ENCODE measurements around the gene MYBPC3. TPM values are rescaled to one million over a fixed set of nuclear protein-coding genes. Genes with fewer than 3 reads are reported as not detected.

MYBPC3 gene
- total and polyA plus RNA-seq, 4 experiments from 2014 or later: not detected

DNA sequence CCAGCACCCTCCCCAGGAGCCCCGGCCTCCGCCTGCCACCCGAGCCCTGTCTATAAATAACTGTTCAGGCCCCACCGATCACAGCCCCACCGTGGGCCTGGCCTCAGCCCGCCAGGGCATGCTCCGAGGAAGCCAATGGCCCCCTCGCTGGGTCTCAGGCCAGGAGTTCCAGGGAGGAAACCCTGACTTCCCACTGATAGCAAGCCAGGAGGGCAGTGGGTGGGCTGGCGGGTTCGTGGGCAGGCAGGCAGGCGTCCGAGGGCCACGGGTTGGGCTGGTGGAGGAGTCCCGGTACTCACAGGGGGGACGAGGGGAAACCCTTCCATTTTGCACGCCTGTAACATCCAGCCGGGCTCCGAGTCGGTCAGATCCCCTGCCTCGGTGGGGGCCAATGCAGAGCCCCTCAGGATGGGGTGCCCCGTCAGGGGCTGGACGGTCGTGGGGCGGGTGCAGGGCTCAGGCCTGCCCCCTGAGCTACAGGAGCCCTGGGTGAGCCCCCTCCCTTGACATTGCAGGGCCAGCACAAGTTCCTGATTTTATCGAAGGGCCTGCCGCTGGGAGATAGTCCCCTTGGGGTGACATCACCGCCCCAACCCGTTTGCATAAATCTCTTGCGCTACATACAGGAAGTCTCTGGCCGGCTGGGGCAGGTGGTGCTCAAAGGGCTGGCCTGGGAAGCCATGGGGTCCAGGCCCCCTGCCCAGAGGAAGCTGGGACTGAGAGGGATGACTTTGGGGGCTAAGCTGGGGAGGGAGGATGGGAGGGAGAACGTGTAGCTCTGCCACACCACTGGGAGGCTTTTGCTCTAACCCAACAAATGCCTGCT, 25.7 kb upstream of the MYBPC3 start, which contains the start of gene SPI1:
Gene SPI1, minus strand, starts transcription at position 538 of the 826 bp plus-strand sequence. Its CDS starts 194 bp downstream, at position 344.
- POLR2A ChIA-PET (ENCODE audit: partially characterized antibody): interaction anchor here (1.0 to 1.5 kb wide), 3 partner anchors 22 to 31 kb away, joined by 3 to 7 read pairs (median 4); no protein-coding TSS in a partner anchor
- Histone ChIP-seq H3K9me3 (ENCODE audit: control insufficient read depth in 1 of 2, low read length in 2 of 2) (no peaks in the 10 kb centered on the region), H3K27me3 (ENCODE audit: insufficient read depth, low read length) (no peaks in the 10 kb centered on the region), H3K4me1 (ENCODE audit: insufficient read depth, low read length) (peaks cover 7% of the 10 kb centered on the region), H3K4me3 (ENCODE audit: low read length in 2 of 2) (no peak within 1 kb of the TSS), H3K27ac (ENCODE audit: low read depth, low read length) (no peak within 1 kb of the TSS), H3K36me3 (ENCODE audit: insufficient read depth, low read length) (no peaks in the 10 kb centered on the region)
- CTCF ChIA-PET (ENCODE audit: partially characterized antibody): interaction anchor here (0.8 to 0.9 kb wide), 2 partner anchors 21 to 34 kb away, joined by 3 to 4 read pairs; no protein-coding TSS in a partner anchor
- no peak for DNase-seq
- Mint-ChIP-seq H3K4me1 (peaks cover 0 to 5% (median 1%) of the 10 kb centered on the region in 4 donors), H3K36me3 (no peaks in the 10 kb centered on the region), H3K4me3 (no peak within 1 kb of the TSS), H3K27me3 (no peaks in the 10 kb centered on the region), H3K9me3 (no peaks in the 10 kb centered on the region), H3K27ac (peak within 1 kb of the TSS in 1 of 7 donors; percentile 21)
- intact Hi-C loops (cut with micrococcal nuclease): no loop called here

DNA sequence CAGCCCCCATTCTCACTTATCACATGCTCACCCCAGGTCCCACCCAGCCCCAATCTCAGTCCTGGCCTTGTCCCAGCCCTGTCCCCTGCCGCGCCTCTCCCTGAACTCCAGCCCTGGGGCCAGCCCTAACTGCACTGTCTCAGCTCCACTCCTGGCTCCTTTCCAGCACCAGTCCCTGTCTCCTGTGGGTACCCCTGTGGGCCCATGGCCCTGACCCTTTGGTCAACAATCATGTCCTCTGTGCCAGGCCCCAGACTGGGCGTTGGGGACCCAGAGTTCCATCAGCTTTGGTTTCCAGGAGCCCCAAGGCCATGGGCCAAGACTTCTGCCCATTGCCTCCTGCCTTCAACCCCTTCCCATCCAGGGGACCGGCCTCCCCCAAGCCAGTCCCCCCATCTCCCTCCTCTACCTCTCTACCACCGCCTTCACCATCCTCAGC, 25.1 kb upstream of the MYBPC3 start:
- Histone ChIP-seq H3K4me3 (ENCODE audit: low read length in 2 of 2) (no peak overlapping the region), H3K9me3 (ENCODE audit: control insufficient read depth in 1 of 2, low read length in 2 of 2) (no peaks in the 10 kb centered on the region), H3K36me3 (ENCODE audit: insufficient read depth, low read length) (no peaks in the 10 kb centered on the region), H3K4me1 (ENCODE audit: insufficient read depth, low read length) (peaks cover 7% of the 10 kb centered on the region), H3K27me3 (ENCODE audit: insufficient read depth, low read length) (no peaks in the 10 kb centered on the region), H3K27ac (ENCODE audit: low read depth, low read length) (no peak overlapping the region)
- intact Hi-C loops (cut with micrococcal nuclease): no loop called here
- Mint-ChIP-seq H3K27me3 (no peaks in the 10 kb centered on the region), H3K4me3 (no peak overlapping the region), H3K9me3 (no peaks in the 10 kb centered on the region), H3K27ac (no peak overlapping the region), H3K4me1 (peaks cover 0 to 5% (median 1%) of the 10 kb centered on the region in 4 donors), H3K36me3 (no peaks in the 10 kb centered on the region)
- POLR2A ChIA-PET (ENCODE audit: partially characterized antibody): interaction anchor here (1.1 to 1.5 kb wide), 2 partner anchors 30 to 31 kb away, joined by 3 to 4 read pairs; no protein-coding TSS in a partner anchor
- CTCF ChIA-PET (ENCODE audit: partially characterized antibody): interaction anchor here (0.7 kb wide), 1 partner anchor 30 kb away, joined by 3 read pairs; no protein-coding TSS in a partner anchor
- DNase-seq: no peak

DNA sequence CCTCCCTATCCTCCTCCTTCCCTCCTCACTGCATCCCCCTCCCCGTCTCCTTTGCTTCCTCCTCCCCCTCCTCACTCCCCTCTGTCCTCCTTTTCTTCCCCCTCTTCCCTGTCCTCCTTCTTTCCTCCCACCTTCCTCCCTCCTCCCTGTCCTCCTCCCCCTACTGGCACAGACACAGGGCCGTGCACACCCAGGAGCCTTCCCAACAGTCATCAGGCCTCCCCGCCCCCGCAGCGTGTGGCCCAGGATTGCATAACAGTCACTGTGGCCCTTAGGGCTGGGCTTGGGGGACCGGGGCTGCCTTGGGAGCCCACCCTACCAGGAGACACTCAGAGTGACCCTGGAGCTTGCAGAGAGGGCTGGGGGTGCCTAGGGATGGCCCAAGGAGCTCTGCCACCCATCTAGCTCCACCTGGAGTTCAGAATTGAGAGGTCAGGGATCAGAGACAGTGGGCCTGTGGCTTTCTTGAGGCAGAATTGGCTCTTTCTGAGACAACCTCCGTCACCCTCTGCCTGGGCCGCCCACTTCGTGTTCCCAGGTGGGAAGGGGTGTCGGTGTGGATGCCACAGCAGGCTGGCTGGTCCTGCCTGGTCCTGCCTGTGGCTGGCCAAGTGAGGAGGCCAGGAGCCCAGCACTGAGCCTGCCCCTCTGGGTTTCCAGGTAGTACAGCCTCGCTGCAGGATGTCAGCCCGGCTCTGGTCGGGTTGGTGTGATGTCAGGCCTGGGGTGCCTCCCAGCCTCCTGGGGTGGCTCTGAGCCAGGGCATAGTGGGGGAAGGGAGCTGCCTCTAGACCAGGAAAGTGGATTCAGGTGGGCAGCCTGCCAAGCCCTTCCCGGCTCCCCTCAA, 24.2 kb upstream of the MYBPC3 start:
- Histone ChIP-seq H3K4me1 (ENCODE audit: insufficient read depth, low read length) (peaks cover 7% of the 10 kb centered on the region), H3K36me3 (ENCODE audit: insufficient read depth, low read length) (no peaks in the 10 kb centered on the region), H3K9me3 (ENCODE audit: control insufficient read depth in 1 of 2, low read length in 2 of 2) (no peaks in the 10 kb centered on the region), H3K27ac (ENCODE audit: low read depth, low read length) (no peak overlapping the region), H3K4me3 (ENCODE audit: low read length in 2 of 2) (no peak overlapping the region), H3K27me3 (ENCODE audit: insufficient read depth, low read length) (no peaks in the 10 kb centered on the region)
- Mint-ChIP-seq H3K4me1 (peaks cover 0 to 3% (median 0%) of the 10 kb centered on the region in 4 donors), H3K4me3 (no peak overlapping the region), H3K27me3 (no peaks in the 10 kb centered on the region), H3K36me3 (no peaks in the 10 kb centered on the region), H3K27ac (no peak overlapping the region), H3K9me3 (peaks cover 0 to 3% (median 0%) of the 10 kb centered on the region in 8 donors)
- POLR2A ChIA-PET (ENCODE audit: partially characterized antibody): interaction anchor here (1.1 to 1.2 kb wide), 2 partner anchors 32 to 36 kb away, joined by 4 read pairs; no protein-coding TSS in a partner anchor
- CTCF ChIA-PET (ENCODE audit: partially characterized antibody): interaction anchor here (0.7 to 1.1 kb wide), 3 partner anchors 17 to 31 kb away, joined by 3 to 4 read pairs (median 3); no protein-coding TSS in a partner anchor
- no peak for DNase-seq
- intact Hi-C loops (cut with micrococcal nuclease): no loop called here

DNA sequence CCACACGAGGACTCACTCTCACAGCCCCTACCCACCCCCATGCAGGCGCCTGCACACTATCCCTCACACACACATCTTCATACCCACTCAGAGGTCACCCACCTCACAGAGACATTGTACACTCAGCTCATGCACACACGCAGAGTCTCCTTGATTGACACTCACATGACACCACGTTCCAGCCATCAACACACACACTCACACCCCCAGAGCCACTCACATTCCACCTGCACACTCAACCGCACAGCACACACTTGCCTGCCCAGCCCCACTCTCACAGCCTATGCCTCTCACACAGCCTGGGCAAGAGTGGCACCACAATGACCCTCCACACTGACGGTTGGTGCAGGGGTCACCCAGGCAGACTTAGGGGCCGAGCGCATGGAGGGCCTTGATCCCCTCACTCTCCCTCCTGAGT, 23.6 kb upstream of the MYBPC3 start:
- Histone ChIP-seq H3K4me3 (ENCODE audit: low read length in 2 of 2) (no peak overlapping the region), H3K36me3 (ENCODE audit: insufficient read depth, low read length) (no peaks in the 10 kb centered on the region), H3K9me3 (ENCODE audit: control insufficient read depth in 1 of 2, low read length in 2 of 2) (no peaks in the 10 kb centered on the region), H3K4me1 (ENCODE audit: insufficient read depth, low read length) (peaks cover 7% of the 10 kb centered on the region), H3K27ac (ENCODE audit: low read depth, low read length) (no peak overlapping the region), H3K27me3 (ENCODE audit: insufficient read depth, low read length) (no peaks in the 10 kb centered on the region)
- ChIA-PET CTCF (ENCODE audit: partially characterized antibody) (interaction anchor here (0.8 to 1.1 kb wide), 2 partner anchors 17 to 31 kb away, joined by 3 to 4 read pairs; no protein-coding TSS in a partner anchor), POLR2A (ENCODE audit: partially characterized antibody) (interaction anchor here (1.2 kb wide), 1 partner anchor 36 kb away, joined by 4 read pairs; no protein-coding TSS in a partner anchor)
- peaks cover 0 to 3% (median 0%) of the 10 kb centered on the region in 4 donors for H3K4me1 Mint-ChIP-seq
- H3K4me3 Mint-ChIP-seq: no peak overlapping the region
- peak overlapping the region in 2 of 7 donors; percentile 65 to 72 for H3K27ac Mint-ChIP-seq
- no peak for DNase-seq
- H3K9me3 Mint-ChIP-seq: peaks cover 0 to 3% (median 0%) of the 10 kb centered on the region in 8 donors
- intact Hi-C loops (cut with micrococcal nuclease): no loop called here
- H3K36me3 Mint-ChIP-seq: no peaks in the 10 kb centered on the region
- H3K27me3 Mint-ChIP-seq: no peaks in the 10 kb centered on the region

DNA sequence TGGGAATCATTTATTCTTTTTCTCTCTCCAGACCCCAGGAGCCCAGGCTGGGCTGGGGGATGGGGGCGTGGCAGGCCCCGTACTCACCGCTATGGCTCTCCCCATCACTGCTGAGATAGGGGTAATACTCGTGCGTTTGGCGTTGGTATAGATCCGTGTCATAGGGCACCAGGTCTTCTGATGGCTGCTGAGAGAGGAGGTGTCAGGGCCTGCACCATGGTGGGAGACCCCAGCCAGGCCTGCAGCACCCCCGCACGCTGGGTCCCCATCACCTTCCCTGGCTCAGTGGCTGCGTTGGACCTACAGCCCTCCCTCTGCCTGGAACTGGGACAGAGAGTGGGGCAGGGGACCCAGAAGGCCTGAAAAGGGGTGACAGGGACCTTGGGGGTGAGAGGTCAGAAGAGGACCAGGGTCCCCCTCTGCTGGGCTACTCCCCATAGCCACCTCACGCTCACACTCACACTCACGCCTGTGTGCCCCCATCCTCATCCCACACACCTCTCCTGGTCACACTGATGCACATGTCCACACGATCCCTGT, 23.1 kb upstream of the MYBPC3 start:
- Mint-ChIP-seq H3K27me3 (no peaks in the 10 kb centered on the region), H3K27ac (no peak overlapping the region), H3K4me1 (peaks cover 0 to 3% (median 0%) of the 10 kb centered on the region in 4 donors), H3K4me3 (no peak overlapping the region), H3K9me3 (peaks cover 0 to 3% (median 0%) of the 10 kb centered on the region in 8 donors), H3K36me3 (no peaks in the 10 kb centered on the region)
- H3K9me3 ChIP-seq (ENCODE audit: control insufficient read depth in 1 of 2, low read length in 2 of 2): no peaks in the 10 kb centered on the region
- H3K4me3 ChIP-seq (ENCODE audit: low read length in 2 of 2): no peak overlapping the region
- H3K27me3 ChIP-seq (ENCODE audit: insufficient read depth, low read length): no peaks in the 10 kb centered on the region
- ChIA-PET POLR2A (ENCODE audit: partially characterized antibody) (interaction anchor here (1.2 to 4.9 kb wide), 2 partner anchors 34 to 37 kb away, joined by 4 to 75 read pairs; partner anchors contain the start of gene SLC39A13), CTCF (ENCODE audit: partially characterized antibody) (interaction anchor here (4.6 to 5.3 kb wide), 2 partner anchors 25 to 34 kb away, joined by 149 to 257 read pairs; partner anchors contain the start of gene SLC39A13)
- intact Hi-C loops (cut with micrococcal nuclease): loop anchor here (2.0 kb wide), 1 partner anchor 25 kb away; no protein-coding TSS in a partner anchor
- peaks cover 7% of the 10 kb centered on the region for H3K4me1 ChIP-seq (ENCODE audit: insufficient read depth, low read length)
- H3K27ac ChIP-seq (ENCODE audit: low read depth, low read length): no peak overlapping the region
- H3K36me3 ChIP-seq (ENCODE audit: insufficient read depth, low read length): no peaks in the 10 kb centered on the region
- DNase-seq: no peak

DNA sequence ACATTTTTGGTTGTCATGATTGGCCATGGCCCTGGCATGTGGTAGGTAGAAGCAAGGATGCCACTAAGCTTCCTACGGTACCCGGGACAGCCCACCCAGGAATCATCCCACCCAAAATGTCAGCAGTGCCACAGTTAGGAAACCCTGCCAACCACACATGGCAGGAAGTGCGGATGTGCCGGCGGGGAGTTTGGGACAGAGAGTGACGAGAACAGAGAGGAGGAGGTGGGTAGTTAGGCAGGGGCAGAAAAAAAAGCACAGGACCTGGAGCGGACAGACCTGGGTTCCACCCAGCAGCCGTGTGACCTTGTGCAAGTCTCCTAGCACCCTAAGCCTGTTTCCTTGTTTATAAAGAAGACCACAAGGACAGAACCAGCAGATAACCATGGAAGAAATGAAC, 22.5 kb upstream of the MYBPC3 start:
- Histone ChIP-seq H3K36me3 (ENCODE audit: insufficient read depth, low read length) (no peaks in the 10 kb centered on the region), H3K4me3 (ENCODE audit: low read length in 2 of 2) (no peak overlapping the region), H3K9me3 (ENCODE audit: control insufficient read depth in 1 of 2, low read length in 2 of 2) (no peaks in the 10 kb centered on the region), H3K4me1 (ENCODE audit: insufficient read depth, low read length) (peaks cover 7% of the 10 kb centered on the region), H3K27ac (ENCODE audit: low read depth, low read length) (no peak overlapping the region), H3K27me3 (ENCODE audit: insufficient read depth, low read length) (no peaks in the 10 kb centered on the region)
- no peak overlapping the region for H3K27ac Mint-ChIP-seq
- intact Hi-C loops (cut with micrococcal nuclease): loop anchor here (2.0 kb wide), 1 partner anchor 26 kb away; no protein-coding TSS in a partner anchor
- H3K27me3 Mint-ChIP-seq: no peaks in the 10 kb centered on the region
- no peak for DNase-seq
- peak overlapping the region in 1 of 8 donors; percentile 64 for H3K4me3 Mint-ChIP-seq
- ChIA-PET POLR2A (ENCODE audit: partially characterized antibody) (interaction anchor here (1.0 to 4.9 kb wide), 5 partner anchors 15 to 51 kb away, joined by 7 to 75 read pairs (median 8); partner anchors contain the start of genes PSMC3 and SLC39A13), CTCF (ENCODE audit: partially characterized antibody) (interaction anchor here (0.9 to 5.3 kb wide), 13 partner anchors 16 to 478 kb away, joined by 3 to 257 read pairs (median 5); partner anchors contain the start of gene SLC39A13)
- H3K9me3 Mint-ChIP-seq: peaks cover 0 to 3% (median 0%) of the 10 kb centered on the region in 8 donors
- peaks cover 0 to 3% (median 0%) of the 10 kb centered on the region in 4 donors for H3K4me1 Mint-ChIP-seq
- no peaks in the 10 kb centered on the region for H3K36me3 Mint-ChIP-seq

Data from CD4-positive, alpha-beta memory T cell (primary cell).